HepG2 (cell line): ENCODE data around the gene MAMDC2. TPM values are rescaled to one million over a fixed set of nuclear protein-coding genes. Genes with fewer than 3 reads are reported as not detected.

Source experiments
- ATAC-seq: fragments of 200-7000 bp; cut with Tn5 transposase; 3 replicates; pipeline ENCODE4 v1.9.1; 2020; ENCODE audit warnings: mild to moderate bottlenecking, moderate library complexity
- BruUV-seq: library from RNA; stranded (reverse); fragments of 400-500 nt; replicated peaks from 2 replicates; lab custom pipeline; 2021; lab: Mats Ljungman, UMichigan
- CTCF ChIA-PET: fragments of 300-600 bp; formaldehyde crosslinking; extraction: SDS; loops from one replicate; lab custom pipeline; 2021; ENCODE audit warnings: low total read pairs, inconsistent platforms, low intra/inter-chr PET ratio; lab: Yijun Ruan, JAX
- POLR2A ChIA-PET: fragments of 350-600 bp; sonication (Branson Sonifier 250); formaldehyde crosslinking; loops from one replicate; lab custom pipeline; 2020; ENCODE audit warnings: antibody characterized with exemption, inconsistent platforms; lab: Yijun Ruan, JAX
- DNase-seq: peaks from one replicate; pipeline ENCODE4 v3.0.0-alpha.2; 2015; ENCODE audit warnings: low spot score
- FAIRE-seq: peaks from 3 replicates; lab custom pipeline; 2011; peaks lifted over from hg19 to GRCh38; lab: Jason Lieb, UNC
- H2AFZ ChIP-seq: one replicate; pipeline ENCODE4 v1.6.1; 2011; ENCODE audit warnings: low read length, inconsistent platforms
- H3K27ac ChIP-seq: fragments of 300-600 bp; 3 replicates; pipeline ENCODE4 v1.8.0; 2011; ENCODE audit warnings: mixed run types, mild to moderate bottlenecking, mixed read lengths, low read length, inconsistent platforms; ENCODE audit not compliant: insufficient read depth; ENCODE audit errors: extremely low read length
- H3K27me3 ChIP-seq, 2 experiments: fragments of 200-600 bp in 1 of 2; 2 replicates in 1 of 2; 3 replicates in 1 of 2; pipeline versions ENCODE4 v1.6.0 to v1.8.0; 2011; ENCODE audit warnings: low read length in 2 of 2, mild to moderate bottlenecking in 2 of 2, moderate library complexity in 2 of 2, inconsistent platforms in 1 of 2; ENCODE audit not compliant: insufficient read depth in 2 of 2, control insufficient read depth in 1 of 2
- H3K36me3 ChIP-seq, 2 experiments: fragments of 200-600 bp in 1 of 2; replicated peaks in 1 of 2; 2 replicates in 1 of 2; 3 replicates in 1 of 2; pipeline versions ENCODE4 v1.5.1 to v1.8.0; 2011; ENCODE audit warnings: low read length in 2 of 2, inconsistent platforms in 1 of 2; ENCODE audit not compliant: insufficient read depth in 2 of 2, control insufficient read depth in 1 of 2
- H3K4me1 ChIP-seq: 2 replicates; pipeline ENCODE4 v1.5.1; 2012; ENCODE audit warnings: low read length, inconsistent platforms; ENCODE audit not compliant: insufficient read depth
- H3K4me2 ChIP-seq: 2 replicates; pipeline ENCODE4 v1.6.0; 2011; ENCODE audit warnings: low read depth, low read length, inconsistent platforms
- H3K4me3 ChIP-seq, 3 experiments: fragments of 200-600 bp in 1 of 3; sonication (generic), shearing (Covaris generic) in 1 of 3; replicated peaks in 1 of 3; 2 replicates each; pipeline ENCODE4 v1.5.1; 2011 to 2016; ENCODE audit warnings: low read length in 3 of 3, inconsistent platforms in 2 of 3, low read depth in 2 of 3, mild to moderate bottlenecking in 2 of 3, control low read depth in 1 of 3, mixed read lengths in 1 of 3; ENCODE audit not compliant: insufficient read depth in 1 of 3
- H3K79me2 ChIP-seq: one replicate; pipeline ENCODE4 v1.6.1; 2011; ENCODE audit warnings: low read length, inconsistent platforms; ENCODE audit not compliant: insufficient read depth
- H3K9ac ChIP-seq: 2 replicates; pipeline ENCODE4 v1.6.0; 2011; ENCODE audit warnings: mild to moderate bottlenecking, low read depth, low read length, inconsistent platforms; ENCODE audit not compliant: insufficient read depth
- H3K9me3 ChIP-seq: 2 replicates; pipeline ENCODE4 v1.5.1; 2012; ENCODE audit warnings: mild to moderate bottlenecking, low read length
- H4K20me1 ChIP-seq: 2 replicates; pipeline ENCODE4 v1.6.0; 2011; ENCODE audit warnings: inconsistent platforms, mild to moderate bottlenecking, low read length, moderate library complexity; ENCODE audit not compliant: insufficient read depth
- GPN1 ChIP-seq: sonication (generic); formaldehyde crosslinking; IDR thresholded peaks from 2 replicates; pipeline ENCODE4 v1.5.1; 2020; ENCODE audit warnings: missing genetic modification reagents, borderline replicate concordance
- PPARG ChIP-seq: conservative IDR thresholded peaks from 2 replicates; pipeline ENCODE4 v1.6.1; 2016; ENCODE audit warnings: missing biosample characterization, missing genetic modification reagents
- RBM39 ChIP-seq: fragments of 200-400 bp; formaldehyde crosslinking; IDR thresholded peaks from one replicate; pipeline ENCODE4 v1.6.1; 2018; ENCODE audit warnings: antibody characterized with exemption, mild to moderate bottlenecking, low read depth, low read length; ENCODE audit not compliant: poor library complexity, severe bottlenecking
- ZBTB3 ChIP-seq: sonication (generic); formaldehyde crosslinking; IDR thresholded peaks from 2 replicates; pipeline ENCODE4 v1.4.0; 2020; ENCODE audit warnings: low read depth, mild to moderate bottlenecking, moderate library complexity, missing genetic modification reagents, borderline replicate concordance
- ZNF205 ChIP-seq: IDR thresholded peaks from 2 replicates; pipeline ENCODE4 v1.6.1; 2018; ENCODE audit warnings: missing biosample characterization, missing genetic modification reagents
- ZNF878 ChIP-seq: sonication (generic); formaldehyde crosslinking; IDR thresholded peaks from 2 replicates; pipeline ENCODE4 v1.8.1; 2023; ENCODE audit warnings: mild to moderate bottlenecking, missing genetic modification reagents, moderate library complexity
- WGBS: methylation state at CpG from one replicate; pipeline ENCODE4 v1.1.6; 2017; ENCODE audit warnings: low lambda C conversion rate; 5-methylcytosine and 5-hydroxymethylcytosine counted together
- in situ Hi-C: cut with HindIII; loops from 2 replicates; pipeline ENCODE4 v1.10.0; 2017; ENCODE audit warnings: low pct_unique_long_range_greater_than_20kb; ENCODE audit not compliant: extremely low pct_ligation_motif_present
- intact Hi-C: fragments of 100-400 bp; cut with micrococcal nuclease; formaldehyde crosslinking; loops from one replicate; pipeline ENCODE4 v1.10.0; 2022; ENCODE audit not compliant: unreplicated experiment
- polyA plus RNA-seq, 8 experiments: library from polyadenylated mRNA; depleted of rRNA in 3 of 8; stranded (reverse) in 7 of 8; unstranded in 1 of 8; fragments of >200 nt; fragmentation: Illumina TruSeq in 4 of 8; extraction: Trizol in 4 of 8; gene quantifications; 2 replicates each; pipeline versions ENCODE4 v1.2.1 to v1.2.3, GENCODE V29; 2011 to 2016; ENCODE audit warnings: low read depth in 4 of 8, missing spikeins in 1 of 8, mixed read lengths in 1 of 8; ENCODE audit not compliant: insufficient read depth in 1 of 8
- total RNA-seq, 5 experiments: library from RNA; depleted of rRNA; stranded (reverse); fragments of >200 nt; fragmentation: Illumina TruSeq; extraction: Trizol; gene quantifications; 2 replicates each; pipeline ENCODE4 v1.2.3, GENCODE V29; 2016; ENCODE audit warnings: low read depth in 1 of 5
- TF ChIP-seq, protein P1 (sequence below): sonication (generic); formaldehyde crosslinking; IDR thresholded peaks from 2 replicates; pipeline ENCODE4 v1.9.0; 2021; ENCODE audit warnings: mild to moderate bottlenecking, missing genetic modification reagents
- TF ChIP-seq, protein P2 (sequence below): sonication (generic); formaldehyde crosslinking; IDR thresholded peaks from 2 replicates; pipeline ENCODE4 v1.9.0; 2021; ENCODE audit warnings: missing genetic modification reagents, borderline replicate concordance
- TF ChIP-seq, protein P3 (sequence below): sonication (generic); formaldehyde crosslinking; IDR thresholded peaks from 2 replicates; pipeline ENCODE4 v1.4.0; 2020; ENCODE audit warnings: missing genetic modification reagents, borderline replicate concordance
- TF ChIP-seq, protein P4 (sequence below), 2 experiments: sonication (generic) in 1 of 2; formaldehyde crosslinking in 1 of 2; IDR thresholded peaks; 2 replicates each; pipeline versions ENCODE4 v1.4.0 to v1.6.1; 2018 to 2020; ENCODE audit warnings: missing genetic modification reagents in 2 of 2, borderline replicate concordance in 1 of 2, low read depth in 1 of 2, mild to moderate bottlenecking in 1 of 2, missing biosample characterization in 1 of 2

MAMDC2 gene
- total and polyA plus RNA-seq, 2 of the 13 experiments (the other 11 are each of a cell fraction or from before 2014, with no cell fraction given) = not detected

GRCh38 chr9:70144131-70144503 is 100.5 kb downstream of the MAMDC2 start:
- Histone ChIP-seq H3K9me3 (no peaks in the 10 kb centered on the region), H3K27ac (no peak overlapping the region), H3K4me3 (no peak overlapping the region), H4K20me1 (no peaks in the 10 kb centered on the region), H3K27me3 (no peaks in the 10 kb centered on the region), H3K9ac (no peak overlapping the region), H3K4me2 (no peak overlapping the region), H3K36me3 (no peaks in the 10 kb centered on the region), H3K79me2 (no peaks in the 10 kb centered on the region), H2AFZ (no peak overlapping the region), H3K4me1 (no peaks in the 10 kb centered on the region)
- no peak for FAIRE-seq
- CTCF ChIA-PET = no interaction called here
- in situ Hi-C loops (no loop called here), intact Hi-C loops (no loop called here)
- POLR2A ChIA-PET = no interaction called here
- 69% methylated on average over 1 of the region's 1 CpG for WGBS
- BruUV-seq = no TSS peak
- ATAC-seq = no peak
- DNase-seq = no peak
- TF ChIP-seq RBM39 (no peak), ZNF205 (no peak), ZBTB3 (no peak), PPARG (no peak), GPN1 (CRISPR knock-in tag) (no peak), ZNF878 (CRISPR knock-in tag) (no peak)
- TF ChIP-seq, protein P1, sequence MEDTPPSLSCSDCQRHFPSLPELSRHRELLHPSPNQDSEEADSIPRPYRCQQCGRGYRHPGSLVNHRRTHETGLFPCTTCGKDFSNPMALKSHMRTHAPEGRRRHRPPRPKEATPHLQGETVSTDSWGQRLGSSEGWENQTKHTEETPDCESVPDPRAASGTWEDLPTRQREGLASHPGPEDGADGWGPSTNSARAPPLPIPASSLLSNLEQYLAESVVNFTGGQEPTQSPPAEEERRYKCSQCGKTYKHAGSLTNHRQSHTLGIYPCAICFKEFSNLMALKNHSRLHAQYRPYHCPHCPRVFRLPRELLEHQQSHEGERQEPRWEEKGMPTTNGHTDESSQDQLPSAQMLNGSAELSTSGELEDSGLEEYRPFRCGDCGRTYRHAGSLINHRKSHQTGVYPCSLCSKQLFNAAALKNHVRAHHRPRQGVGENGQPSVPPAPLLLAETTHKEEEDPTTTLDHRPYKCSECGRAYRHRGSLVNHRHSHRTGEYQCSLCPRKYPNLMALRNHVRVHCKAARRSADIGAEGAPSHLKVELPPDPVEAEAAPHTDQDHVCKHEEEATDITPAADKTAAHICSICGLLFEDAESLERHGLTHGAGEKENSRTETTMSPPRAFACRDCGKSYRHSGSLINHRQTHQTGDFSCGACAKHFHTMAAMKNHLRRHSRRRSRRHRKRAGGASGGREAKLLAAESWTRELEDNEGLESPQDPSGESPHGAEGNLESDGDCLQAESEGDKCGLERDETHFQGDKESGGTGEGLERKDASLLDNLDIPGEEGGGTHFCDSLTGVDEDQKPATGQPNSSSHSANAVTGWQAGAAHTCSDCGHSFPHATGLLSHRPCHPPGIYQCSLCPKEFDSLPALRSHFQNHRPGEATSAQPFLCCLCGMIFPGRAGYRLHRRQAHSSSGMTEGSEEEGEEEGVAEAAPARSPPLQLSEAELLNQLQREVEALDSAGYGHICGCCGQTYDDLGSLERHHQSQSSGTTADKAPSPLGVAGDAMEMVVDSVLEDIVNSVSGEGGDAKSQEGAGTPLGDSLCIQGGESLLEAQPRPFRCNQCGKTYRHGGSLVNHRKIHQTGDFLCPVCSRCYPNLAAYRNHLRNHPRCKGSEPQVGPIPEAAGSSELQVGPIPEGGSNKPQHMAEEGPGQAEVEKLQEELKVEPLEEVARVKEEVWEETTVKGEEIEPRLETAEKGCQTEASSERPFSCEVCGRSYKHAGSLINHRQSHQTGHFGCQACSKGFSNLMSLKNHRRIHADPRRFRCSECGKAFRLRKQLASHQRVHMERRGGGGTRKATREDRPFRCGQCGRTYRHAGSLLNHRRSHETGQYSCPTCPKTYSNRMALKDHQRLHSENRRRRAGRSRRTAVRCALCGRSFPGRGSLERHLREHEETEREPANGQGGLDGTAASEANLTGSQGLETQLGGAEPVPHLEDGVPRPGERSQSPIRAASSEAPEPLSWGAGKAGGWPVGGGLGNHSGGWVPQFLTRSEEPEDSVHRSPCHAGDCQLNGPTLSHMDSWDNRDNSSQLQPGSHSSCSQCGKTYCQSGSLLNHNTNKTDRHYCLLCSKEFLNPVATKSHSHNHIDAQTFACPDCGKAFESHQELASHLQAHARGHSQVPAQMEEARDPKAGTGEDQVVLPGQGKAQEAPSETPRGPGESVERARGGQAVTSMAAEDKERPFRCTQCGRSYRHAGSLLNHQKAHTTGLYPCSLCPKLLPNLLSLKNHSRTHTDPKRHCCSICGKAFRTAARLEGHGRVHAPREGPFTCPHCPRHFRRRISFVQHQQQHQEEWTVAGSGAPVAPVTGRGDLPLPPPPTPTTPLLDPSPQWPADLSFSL (CRISPR knock-in tag) = no peak
- TF ChIP-seq, protein P2, sequence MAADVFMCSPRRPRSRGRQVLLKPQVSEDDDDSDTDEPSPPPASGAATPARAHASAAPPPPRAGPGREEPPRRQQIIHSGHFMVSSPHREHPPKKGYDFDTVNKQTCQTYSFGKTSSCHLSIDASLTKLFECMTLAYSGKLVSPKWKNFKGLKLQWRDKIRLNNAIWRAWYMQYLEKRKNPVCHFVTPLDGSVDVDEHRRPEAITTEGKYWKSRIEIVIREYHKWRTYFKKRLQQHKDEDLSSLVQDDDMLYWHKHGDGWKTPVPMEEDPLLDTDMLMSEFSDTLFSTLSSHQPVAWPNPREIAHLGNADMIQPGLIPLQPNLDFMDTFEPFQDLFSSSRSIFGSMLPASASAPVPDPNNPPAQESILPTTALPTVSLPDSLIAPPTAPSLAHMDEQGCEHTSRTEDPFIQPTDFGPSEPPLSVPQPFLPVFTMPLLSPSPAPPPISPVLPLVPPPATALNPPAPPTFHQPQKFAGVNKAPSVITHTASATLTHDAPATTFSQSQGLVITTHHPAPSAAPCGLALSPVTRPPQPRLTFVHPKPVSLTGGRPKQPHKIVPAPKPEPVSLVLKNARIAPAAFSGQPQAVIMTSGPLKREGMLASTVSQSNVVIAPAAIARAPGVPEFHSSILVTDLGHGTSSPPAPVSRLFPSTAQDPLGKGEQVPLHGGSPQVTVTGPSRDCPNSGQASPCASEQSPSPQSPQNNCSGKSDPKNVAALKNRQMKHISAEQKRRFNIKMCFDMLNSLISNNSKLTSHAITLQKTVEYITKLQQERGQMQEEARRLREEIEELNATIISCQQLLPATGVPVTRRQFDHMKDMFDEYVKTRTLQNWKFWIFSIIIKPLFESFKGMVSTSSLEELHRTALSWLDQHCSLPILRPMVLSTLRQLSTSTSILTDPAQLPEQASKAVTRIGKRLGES (CRISPR knock-in tag) = no peak
- TF ChIP-seq, protein P3, sequence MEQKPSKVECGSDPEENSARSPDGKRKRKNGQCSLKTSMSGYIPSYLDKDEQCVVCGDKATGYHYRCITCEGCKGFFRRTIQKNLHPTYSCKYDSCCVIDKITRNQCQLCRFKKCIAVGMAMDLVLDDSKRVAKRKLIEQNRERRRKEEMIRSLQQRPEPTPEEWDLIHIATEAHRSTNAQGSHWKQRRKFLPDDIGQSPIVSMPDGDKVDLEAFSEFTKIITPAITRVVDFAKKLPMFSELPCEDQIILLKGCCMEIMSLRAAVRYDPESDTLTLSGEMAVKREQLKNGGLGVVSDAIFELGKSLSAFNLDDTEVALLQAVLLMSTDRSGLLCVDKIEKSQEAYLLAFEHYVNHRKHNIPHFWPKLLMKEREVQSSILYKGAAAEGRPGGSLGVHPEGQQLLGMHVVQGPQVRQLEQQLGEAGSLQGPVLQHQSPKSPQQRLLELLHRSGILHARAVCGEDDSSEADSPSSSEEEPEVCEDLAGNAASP = no peak
- TF ChIP-seq, protein P4, sequence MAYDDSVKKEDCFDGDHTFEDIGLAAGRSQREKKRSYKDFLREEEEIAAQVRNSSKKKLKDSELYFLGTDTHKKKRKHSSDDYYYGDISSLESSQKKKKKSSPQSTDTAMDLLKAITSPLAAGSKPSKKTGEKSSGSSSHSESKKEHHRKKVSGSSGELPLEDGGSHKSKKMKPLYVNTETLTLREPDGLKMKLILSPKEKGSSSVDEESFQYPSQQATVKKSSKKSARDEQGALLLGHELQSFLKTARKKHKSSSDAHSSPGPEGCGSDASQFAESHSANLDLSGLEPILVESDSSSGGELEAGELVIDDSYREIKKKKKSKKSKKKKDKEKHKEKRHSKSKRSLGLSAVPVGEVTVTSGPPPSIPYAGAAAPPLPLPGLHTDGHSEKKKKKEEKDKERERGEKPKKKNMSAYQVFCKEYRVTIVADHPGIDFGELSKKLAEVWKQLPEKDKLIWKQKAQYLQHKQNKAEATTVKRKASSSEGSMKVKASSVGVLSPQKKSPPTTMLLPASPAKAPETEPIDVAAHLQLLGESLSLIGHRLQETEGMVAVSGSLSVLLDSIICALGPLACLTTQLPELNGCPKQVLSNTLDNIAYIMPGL (CRISPR knock-in tag; IDR thresholded peaks at IDR 0.05; ENCODE audit: borderline replicate concordance in 1 of 2, low read depth in 1 of 2) = no peak
